NCI-H748 treated with DMSO at 0.1 percent for 48 hours (cell line): Measurements from ENCODE around the gene POPDC3.

Experiments
- DNase-seq: peaks from one replicate; lab custom pipeline; 2025; lab: John Stamatoyannopoulos, UW

Gene POPDC3

DNA sequence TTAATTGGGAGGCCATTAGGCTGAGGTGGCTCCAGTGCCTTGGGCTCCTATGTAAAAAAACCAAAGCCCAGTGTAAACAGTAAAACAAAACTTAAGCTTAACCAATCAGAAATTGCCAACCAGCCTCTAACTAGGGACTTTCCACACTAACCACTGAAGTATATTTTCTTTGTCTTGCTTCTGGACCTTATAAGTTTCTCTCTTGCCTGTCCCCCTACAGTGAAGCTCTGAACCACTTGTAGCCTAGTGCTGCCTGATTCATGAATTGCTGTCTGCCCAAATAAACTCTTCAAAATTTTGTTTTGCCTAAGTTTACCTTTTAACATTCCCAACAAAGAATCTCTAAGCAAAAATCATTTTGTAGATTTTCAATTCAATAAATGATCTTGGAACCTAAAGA is 28.2 kb downstream of the POPDC3 start:
- DNase-seq: no peak

DNA sequence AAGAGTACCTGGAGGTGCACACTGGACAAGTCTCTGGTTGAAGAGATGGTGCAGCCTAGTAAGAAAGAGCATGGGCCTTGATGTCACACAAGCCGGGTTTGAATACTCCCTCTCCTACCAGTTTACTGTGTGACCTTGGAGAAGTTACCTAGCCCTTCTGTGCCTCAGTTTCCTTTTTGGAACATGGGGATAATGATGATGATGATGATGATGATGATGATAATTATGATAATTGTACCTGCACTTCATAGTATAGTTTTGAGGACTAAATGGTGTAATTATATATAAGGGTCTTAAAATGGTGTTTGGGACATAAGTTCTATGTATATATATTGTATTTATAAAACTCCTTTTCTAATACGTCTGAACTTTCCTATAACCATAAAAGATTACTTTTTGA is 41.7 kb downstream of the POPDC3 start:
- no peak for DNase-seq

DNA sequence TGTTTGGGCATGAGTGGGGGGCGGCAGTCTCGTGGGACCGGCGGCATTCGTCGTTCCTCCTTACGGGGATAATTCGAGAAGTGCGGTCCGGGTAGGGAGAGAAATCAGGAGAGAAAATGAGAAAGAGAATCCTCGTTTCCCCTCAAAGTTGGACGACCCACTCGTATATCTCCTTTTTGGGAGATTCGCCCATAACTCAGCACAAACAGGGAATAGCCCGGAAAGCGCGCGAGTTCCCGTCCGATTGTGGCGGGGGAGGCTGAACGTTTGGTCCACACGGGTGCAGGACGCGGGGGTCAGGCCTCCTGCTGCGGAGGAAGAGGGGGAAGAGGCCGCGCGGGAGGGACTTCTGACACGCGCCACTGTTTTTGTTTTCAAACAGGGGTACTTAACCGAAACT is 42.4 kb downstream of the POPDC3 start:
- no peak for DNase-seq

DNA sequence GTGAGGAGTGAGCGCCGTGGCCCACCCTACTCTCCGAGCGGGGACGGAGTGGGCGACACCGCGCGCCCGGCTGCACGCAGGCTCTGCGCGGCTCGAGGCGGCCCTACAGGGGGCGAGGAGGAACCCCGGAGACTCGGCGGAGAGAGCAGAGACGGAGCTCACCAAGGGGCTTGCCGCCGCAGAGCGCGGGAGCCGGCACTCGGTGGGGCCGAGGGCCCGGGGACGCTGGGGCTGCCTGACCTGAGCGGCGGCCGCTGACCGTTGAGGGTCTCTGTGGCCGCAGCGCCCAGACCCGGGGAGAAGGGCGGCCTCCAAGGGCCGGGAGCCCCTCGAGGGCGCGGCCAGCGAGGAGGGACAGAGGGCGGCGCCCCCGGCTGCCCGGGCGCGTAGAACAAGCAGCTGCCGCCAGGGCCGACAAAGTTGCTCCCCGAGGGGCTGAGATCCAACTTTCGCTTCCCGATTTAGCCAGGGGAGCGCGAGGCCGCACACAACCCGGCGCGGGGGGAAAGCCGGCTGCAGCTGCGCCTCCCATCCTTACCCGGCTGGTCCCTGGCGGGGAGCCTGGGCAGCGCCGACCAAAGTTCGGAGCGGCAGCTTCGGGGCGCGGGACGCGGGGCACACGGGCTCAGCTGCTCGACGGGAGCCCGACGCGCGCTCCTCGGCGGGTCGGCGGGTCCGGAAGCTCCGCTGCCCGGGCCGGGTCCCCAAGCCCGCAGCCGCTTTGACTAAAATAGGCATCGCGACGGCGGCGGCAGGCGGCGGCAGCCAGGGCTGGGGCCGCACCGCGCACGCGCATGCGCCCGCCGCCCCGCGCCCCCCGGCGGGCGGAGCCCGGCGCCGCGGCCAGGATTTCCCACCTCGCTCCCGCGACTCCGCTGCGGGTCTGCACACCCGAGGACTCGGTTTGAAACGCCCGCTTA is 43.1 kb downstream of the POPDC3 start:
- peak; percentile 13 for DNase-seq

DNA sequence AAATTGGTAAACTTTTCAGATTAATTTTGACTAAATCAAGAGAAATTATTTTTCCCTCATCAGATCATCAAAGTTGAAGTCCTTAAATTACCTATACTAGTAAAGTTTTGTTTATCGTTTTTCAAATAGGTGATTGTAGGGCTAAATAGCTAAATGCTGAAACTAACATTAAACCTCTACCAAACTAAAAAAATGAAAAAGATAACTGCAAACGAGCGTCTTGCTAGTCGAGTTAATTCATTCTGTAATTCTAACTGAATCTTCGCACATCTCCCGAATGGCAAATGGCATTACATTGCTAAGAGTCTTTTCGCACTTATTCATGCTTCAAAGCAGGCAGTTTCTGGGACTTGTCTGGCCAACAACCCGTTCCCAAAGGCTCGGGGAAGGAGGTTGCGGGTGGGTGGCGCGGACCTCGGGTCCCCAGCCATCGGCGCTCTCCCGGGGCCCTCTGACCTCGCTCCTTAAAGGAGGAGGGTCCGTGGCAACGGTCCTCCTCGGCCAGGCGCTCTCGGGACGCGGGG is 43.8 kb downstream of the POPDC3 start:
- DNase-seq: no peak

DNA sequence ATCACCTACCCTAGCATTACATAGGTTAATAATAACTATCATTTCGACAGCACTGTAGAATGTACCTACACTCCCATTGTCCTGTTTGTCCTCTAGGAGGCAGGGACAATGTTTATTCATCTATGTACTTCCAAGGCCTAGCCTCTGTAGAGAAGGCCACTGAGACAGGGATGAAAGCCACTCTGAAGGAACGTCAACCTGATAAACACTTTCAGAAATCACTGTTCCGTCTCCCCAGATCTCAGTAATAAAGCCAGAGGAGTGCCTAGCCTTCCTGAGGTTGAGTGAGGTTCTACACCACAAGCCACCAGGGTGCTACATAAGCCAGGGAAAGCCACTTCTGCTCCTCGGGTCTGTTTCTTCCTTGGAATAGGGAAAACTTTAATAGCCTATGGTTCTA is 44.8 kb downstream of the POPDC3 start:
- peak; percentile 46 for DNase-seq

DNA sequence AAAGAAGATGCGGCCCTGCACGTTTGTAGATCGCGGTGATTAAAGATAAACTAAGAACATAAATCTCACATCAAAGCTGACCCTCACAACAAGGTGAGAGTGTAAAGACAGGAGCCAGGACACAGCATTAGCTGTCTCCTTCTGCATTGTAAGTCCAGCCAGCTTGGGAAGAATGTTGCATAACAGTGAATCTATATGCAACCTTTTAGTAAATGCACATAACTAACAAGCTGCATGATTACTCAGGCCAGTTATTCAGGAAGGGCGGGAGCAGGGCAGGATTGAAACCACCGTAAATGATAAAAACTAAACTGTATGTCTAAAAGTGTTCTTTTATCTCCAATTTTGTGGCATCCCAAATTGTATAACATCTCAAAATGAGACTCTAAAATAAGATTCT is 57.1 kb downstream of the POPDC3 start:
- DNase-seq: no peak

DNA sequence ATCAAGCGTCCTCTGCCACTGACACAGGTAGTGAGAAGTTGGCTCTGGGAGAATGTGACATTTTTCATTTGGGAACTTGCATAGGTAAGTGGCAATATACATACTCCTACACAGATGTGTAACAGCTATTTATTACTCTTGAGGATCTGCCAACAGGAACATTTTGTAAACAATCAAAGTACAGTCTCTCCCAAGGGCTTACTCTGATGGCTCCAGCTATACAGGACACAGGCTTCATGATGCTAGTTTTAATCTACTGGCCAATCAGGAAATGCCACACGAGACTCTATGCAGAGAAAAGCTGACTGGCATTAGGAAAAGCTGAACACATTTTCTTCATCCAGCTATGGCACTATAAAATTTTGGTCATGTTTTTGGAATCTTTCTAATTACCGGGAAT is 57.8 kb downstream of the POPDC3 start:
- no peak for DNase-seq

DNA sequence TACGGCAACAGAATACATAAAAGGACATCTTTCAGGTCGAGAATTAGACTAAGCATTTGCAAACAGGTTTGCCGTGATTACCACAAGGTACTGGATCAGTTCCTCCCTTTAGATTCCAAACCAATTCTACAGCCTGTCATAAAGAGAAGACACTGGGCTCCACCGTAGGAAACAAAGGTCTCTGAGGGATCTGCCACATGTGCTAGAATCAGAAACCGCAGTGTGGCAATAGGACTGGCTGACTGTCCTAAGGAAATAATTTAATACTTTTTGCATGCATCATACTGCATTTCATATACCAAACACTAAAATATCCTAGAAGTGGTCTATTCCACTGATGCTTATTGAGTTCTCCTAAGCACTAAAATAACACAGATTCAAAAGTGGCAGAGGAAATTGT is 59.2 kb downstream of the POPDC3 start:
- no peak for DNase-seq

DNA sequence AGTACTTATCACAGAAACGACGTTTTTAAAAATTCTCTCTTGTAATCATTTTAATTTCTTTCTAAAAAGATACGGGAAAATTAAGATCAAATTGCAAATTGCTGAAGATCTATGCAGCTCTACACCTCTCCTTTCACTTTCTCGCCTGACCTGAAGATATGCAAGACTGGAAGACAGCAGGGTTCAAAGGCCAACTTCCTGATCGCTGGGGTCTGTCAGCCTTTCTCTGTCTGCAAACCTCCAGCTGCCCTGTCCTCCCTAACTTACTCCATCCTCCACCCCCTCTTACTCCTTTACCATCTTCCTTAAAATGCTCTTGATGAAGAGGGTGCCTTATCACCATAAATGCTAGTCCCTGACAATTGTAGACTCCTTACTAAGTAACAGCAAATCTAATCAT is 63.7 kb downstream of the POPDC3 start:
- no peak for DNase-seq

DNA sequence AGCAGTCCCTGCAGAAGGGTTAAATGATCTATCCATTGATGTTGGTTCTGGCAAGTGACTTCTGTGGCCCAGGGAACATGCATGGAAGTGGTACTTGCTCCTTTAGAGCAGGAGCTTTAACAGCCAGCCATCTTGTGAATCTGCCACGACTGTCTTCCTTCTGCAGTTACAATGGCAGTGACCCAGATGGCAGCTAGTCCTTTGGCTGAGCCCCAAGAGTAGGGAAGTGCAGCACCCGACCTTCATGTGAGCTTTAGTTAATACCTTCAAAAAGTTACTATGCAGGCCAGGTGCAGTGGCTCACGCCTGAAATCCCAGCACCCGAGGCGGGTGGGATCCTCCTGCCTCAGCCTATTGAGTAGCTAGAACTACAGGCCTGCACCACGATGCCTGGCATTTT is 66.4 kb downstream of the POPDC3 start:
- DNase-seq: no peak

DNA sequence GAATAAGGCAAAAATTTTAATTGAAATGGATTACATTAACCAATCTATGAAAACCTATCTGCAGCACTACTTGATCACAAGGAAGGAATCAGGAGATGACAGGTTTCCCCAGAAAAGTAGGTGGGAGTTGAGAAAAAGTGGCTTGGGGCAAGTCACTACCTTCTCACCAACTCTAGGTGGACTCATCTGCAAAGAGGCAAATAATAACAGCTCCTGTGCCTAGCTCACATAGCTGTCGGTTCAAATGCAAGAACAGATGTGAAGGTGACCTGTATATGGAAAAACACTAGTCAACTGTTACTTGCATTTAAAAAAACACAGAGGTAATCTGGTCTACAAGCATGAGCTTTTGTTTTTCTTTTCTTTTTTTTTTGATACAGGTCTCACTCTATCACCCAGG is 67.2 kb downstream of the POPDC3 start:
- no peak for DNase-seq

DNA sequence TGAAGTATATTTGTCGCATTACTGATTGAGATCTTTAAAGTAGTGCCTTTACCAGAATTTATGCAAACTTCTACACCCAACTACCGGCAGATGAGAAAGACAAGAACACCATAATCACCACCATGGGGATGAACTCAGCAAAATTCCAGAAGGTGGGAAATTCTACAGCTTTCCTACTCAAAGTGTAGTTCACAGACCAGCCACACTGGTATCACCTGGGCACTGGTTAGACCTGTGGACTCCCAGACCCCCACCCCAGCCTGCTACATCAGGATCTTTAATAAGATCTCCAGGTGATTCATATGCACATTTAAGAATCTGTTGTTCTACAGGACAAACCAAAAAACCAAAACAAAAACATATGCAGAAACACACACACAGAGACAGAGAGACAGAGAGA is 67.9 kb downstream of the POPDC3 start:
- DNase-seq: no peak

DNA sequence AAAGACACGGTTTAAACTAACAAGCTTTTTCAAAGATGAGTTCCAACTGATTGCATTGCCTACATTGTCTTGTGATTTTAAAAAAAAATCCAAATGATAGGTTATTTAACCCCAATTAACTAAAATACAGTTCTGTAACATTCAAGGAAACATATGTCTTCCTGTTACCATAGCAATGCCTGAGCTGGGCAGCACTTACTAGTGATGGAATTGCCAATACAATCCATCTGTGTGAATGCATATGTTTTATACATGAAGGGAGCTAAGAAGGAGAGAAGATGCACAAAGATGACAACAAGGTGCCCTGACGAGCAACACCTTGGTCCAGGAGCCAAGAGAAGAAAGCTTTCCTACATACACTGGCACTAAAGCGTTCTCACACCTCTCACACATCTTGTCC is 68.7 kb downstream of the POPDC3 start:
- no peak for DNase-seq

DNA sequence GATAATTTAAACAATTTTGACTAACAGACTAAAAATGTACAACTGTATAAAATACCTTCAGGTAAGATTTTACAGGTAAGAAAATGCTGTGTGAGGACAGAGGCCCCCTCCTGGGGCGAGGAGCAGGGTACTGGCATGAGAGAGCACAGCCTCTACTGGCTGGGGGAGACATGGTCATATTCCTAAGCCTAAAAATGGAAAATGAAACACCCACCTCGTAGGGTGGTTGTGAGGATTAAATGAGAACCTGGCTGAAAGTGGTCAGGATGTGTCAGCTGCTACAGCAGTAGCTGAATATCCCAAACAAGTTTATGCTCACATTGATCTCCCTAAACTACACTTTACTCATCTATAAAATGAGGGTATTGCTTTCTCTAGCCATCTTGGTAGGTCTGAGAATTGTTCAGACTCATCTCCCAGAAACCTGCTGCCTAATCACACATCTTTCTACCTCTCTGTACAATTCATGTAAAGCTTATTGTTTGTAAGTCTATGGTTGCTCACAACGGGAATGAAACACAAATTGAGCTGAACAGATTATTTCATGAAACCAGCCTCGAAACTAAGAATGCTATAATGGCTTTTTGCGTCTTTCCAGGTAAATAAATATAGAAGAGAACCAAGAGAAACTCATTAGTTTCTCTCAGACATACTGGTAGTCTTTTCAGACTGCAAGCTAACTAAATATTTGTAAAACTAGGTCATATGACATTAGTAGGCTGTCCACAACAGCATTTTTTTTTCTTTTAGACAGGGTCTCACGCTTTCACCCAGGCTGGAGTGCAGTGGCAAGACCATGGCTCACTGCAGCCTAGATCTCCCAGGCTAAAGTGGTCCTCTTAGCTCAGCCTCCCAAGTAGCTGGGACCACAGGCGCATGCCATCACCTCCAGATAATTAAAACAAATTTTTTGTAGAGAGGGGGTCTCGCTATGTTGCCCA is 69.6 kb downstream of the POPDC3 start:
- no peak for DNase-seq

DNA sequence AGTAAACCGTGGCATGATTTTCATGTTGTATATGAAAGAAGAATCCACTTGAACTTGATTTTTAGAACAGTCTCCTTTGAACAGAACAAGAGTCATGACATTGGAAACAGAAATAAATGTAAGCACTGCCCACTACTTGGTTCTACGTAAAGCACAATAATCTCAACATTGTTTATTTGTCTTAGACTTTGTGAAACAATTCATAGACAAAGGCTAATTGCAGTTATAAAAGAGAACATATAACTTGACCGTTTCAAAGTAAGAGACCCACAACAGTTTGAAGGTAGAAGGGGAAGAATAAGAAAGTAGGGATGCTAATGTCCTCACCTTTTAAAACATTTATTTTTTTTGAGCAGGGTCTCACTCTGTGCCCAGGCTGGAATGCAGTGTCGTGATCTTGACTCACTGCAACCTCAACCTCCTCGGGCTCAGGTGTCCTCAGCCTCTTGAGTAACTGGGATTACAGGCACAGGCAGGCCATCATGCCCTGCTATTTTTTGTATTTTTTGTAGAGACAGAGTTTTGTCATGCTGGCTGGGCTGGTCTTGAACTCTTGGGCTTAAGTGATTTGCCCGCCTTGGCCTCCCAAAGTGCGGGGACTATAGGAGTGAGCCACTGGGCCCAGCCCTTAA is 71.1 kb downstream of the POPDC3 start:
- DNase-seq: no peak
